Subcutaneous abdominal adipose tissue (tissue), 5 donors: Measurements from ENCODE around the gene NAP1L2.
"Not testable (repeated sequence)": the region's sequence is repeated elsewhere in the genome, so short reads cannot be mapped to it uniquely, and the experiment has no call there.

ENCODE experiments used
- H3K27ac ChIP-seq: one replicate; pipeline ENCODE4 v1.7.0; 2013; ENCODE audit warnings: low read depth, mild to moderate bottlenecking, inconsistent platforms, low read length, moderate library complexity
- H3K27me3 ChIP-seq, 5 donors: one replicate each; pipeline ENCODE4 v1.7.0; 2013; ENCODE audit warnings: low read length in 5 of 5, inconsistent platforms in 1 of 5; ENCODE audit not compliant: control insufficient read depth in 5 of 5, insufficient read depth in 4 of 5
- H3K36me3 ChIP-seq, 5 donors: one replicate each; pipeline ENCODE4 v1.7.0; 2013; ENCODE audit warnings: low read length in 5 of 5; ENCODE audit not compliant: control insufficient read depth in 5 of 5, insufficient read depth in 5 of 5
- H3K4me1 ChIP-seq, 5 donors: one replicate each; pipeline ENCODE4 v1.7.0; 2013; ENCODE audit warnings: low read length in 5 of 5, mild to moderate bottlenecking in 3 of 5, moderate library complexity in 1 of 5; ENCODE audit not compliant: control insufficient read depth in 5 of 5, insufficient read depth in 5 of 5
- H3K4me3 ChIP-seq, 5 donors: one replicate each; pipeline ENCODE4 v1.7.0; 2013; ENCODE audit warnings: low read length in 5 of 5, low read depth in 1 of 5
- H3K9ac ChIP-seq, 5 donors: one replicate each; pipeline ENCODE4 v1.7.0; 2013; ENCODE audit warnings: low read length in 5 of 5, mild to moderate bottlenecking in 4 of 5, moderate library complexity in 3 of 5
- H3K9me3 ChIP-seq, 5 donors: one replicate each; pipeline ENCODE4 v1.7.0; 2013; ENCODE audit warnings: low read length in 5 of 5; ENCODE audit not compliant: control insufficient read depth in 5 of 5
- donor health status: healthy.
- donor health status: healthy.
- donor health status: healthy.
- donor health status: healthy.
- donor health status: healthy.

Gene NAP1L2, protein sequence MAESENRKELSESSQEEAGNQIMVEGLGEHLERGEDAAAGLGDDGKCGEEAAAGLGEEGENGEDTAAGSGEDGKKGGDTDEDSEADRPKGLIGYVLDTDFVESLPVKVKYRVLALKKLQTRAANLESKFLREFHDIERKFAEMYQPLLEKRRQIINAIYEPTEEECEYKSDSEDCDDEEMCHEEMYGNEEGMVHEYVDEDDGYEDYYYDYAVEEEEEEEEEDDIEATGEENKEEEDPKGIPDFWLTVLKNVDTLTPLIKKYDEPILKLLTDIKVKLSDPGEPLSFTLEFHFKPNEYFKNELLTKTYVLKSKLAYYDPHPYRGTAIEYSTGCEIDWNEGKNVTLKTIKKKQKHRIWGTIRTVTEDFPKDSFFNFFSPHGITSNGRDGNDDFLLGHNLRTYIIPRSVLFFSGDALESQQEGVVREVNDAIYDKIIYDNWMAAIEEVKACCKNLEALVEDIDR

DNA sequence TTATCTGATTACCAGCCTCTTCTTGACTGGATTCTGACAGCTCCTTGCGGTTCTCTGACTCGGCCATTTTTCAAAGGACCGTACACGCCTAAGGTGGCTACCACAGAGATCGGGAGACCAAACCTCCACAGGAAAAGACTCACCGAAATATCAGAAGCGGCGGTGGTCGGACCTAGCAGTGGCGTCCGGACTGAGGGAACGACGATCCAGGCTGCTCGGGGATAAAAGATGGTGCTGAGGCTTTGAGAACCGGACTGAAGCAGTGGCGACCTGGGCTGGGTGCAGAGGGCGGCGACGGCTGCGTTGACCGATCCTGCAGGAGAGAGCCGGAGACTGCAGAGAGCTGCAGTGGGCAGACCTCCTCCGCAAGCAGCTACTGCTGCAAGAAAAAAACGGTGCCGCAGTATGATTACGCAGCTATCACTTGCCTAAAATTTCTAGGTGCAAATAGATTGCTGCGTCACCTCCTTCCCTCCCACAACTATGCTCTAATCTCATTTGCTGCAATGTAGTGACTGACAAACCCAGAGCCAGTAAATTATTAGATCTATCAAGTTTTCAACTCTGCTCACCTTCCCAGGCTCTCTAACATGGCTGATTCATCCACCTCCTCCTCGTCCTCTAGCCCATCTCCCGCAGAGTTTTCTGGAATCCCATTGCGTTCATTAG, at the start of gene NAP1L2:
Gene NAP1L2, minus strand, starts transcription at position 426 of the 669 bp plus-strand sequence. Its CDS starts 359 bp downstream, at position 67.
- peaks cover 3 to 17% (median 10%) of the 10 kb centered on the region in 5 donors for H3K27me3 ChIP-seq
- no peak within 1 kb of the TSS for H3K27ac ChIP-seq
- no peaks in the 10 kb centered on the region for H3K36me3 ChIP-seq
- H3K4me3 ChIP-seq = peak within 1 kb of the TSS; percentile 52 to 63 (median 57)
- peaks cover 0 to 3% (median 2%) of the 10 kb centered on the region in 5 donors for H3K9me3 ChIP-seq
- H3K9ac ChIP-seq = peak within 1 kb of the TSS in 1 of 5 donors; percentile 10
- peaks cover 0 to 12% (median 0%) of the 10 kb centered on the region in 5 donors for H3K4me1 ChIP-seq

DNA sequence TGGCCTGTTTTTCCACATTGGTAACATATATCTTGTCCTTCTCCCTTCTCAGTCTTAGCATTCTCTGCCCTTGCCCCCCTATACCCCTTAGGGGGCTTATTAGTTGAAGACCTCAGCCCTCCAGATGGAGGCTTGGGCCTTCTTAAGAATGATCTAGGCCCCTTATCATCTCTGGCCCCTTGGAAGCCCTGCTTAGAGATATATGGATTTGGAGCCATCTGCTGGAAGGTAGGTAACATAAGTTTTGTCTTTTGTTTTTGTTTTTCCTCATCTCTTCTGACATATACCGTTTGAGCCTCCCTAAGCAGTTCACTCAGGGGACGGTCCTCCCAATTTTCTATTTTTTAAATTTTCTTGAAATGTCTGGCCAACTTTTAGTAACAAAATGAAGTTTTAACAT, 48.3 kb upstream of the NAP1L2 start:
- Histone ChIP-seq H3K4me1 (no peaks in the 10 kb centered on the region), H3K9ac (no peak overlapping the region), H3K27me3 (peaks cover 6 to 17% (median 15%) of the 10 kb centered on the region in 5 donors), H3K36me3 (no peaks in the 10 kb centered on the region), H3K27ac (no peak overlapping the region), H3K9me3 (no peaks in the 10 kb centered on the region), H3K4me3 (no peak overlapping the region)

DNA sequence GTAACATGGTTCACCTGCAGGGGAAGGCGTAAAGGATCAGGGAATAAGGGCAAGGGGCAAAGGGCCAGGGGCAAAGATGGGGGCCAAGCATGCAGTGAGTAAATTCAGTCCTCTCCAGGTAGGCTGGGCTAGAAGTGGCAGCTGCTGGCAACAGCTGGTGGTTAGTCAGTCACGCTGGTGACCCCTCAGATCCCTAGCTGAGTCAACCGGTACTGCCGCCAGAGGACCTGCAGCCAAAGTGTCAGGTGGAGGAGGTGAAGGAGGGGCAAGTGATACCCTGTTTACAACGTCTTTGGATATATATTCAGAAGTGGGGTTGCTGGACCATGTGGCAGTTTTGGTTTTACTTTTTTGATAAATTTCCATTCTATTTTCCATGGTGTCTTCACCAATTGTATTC, 24.6 kb upstream of the NAP1L2 start:
- peaks cover 0 to 6% (median 0%) of the 10 kb centered on the region in 5 donors for H3K9me3 ChIP-seq
- peaks cover 2 to 8% (median 7%) of the 10 kb centered on the region in 5 donors for H3K27me3 ChIP-seq
- no peak overlapping the region for H3K9ac ChIP-seq
- no peaks in the 10 kb centered on the region for H3K36me3 ChIP-seq
- no peak overlapping the region for H3K27ac ChIP-seq
- no peaks in the 10 kb centered on the region for H3K4me1 ChIP-seq
- H3K4me3 ChIP-seq = no peak overlapping the region

DNA sequence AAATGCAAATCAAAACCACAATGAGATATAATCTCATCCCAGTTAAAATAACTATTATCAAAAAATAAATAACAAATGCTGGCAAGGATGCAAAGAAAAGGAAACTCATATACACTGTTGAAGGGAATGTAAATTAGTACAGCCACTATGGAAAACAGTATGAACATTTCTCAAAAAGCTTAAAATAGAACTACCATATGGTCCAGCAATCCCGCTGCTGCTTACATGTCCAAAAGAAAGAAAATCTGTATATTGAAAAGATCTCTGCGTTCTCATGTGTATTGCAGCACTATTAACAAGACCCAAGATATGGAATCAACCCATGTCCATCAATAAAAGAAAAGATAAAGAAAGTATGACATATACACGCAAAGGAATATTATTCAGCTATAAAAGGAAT, 3.0 kb upstream of the NAP1L2 start:
- Histone ChIP-seq H3K27me3 (peaks cover 0 to 17% (median 3%) of the 10 kb centered on the region in 5 donors), H3K27ac (no peak overlapping the region), H3K36me3 (no peaks in the 10 kb centered on the region), H3K9ac (no peak overlapping the region), H3K9me3 (peaks cover 0 to 20% (median 7%) of the 10 kb centered on the region in 5 donors), H3K4me3 (no peak overlapping the region), H3K4me1 (peaks cover 0 to 12% (median 0%) of the 10 kb centered on the region in 5 donors)

DNA sequence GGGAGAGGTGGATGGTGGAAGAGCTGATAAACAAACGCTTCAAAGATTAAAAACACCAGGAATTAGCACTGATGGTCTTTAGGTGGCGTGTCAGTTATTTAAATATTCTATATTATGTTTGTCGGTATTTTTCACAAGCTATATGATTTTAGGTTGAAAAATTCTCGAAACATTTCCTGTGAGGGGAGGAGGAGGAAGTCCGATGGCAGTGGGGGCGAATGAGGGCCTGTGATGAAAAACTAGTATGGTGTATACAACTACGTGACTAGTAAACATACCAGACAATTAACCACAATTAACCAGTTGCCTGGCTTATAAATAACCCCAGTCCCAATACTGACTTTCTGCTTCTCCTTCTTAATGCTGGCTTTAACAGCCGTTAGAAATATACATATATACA, 595 bp upstream of the NAP1L2 start:
- Histone ChIP-seq H3K27me3 (peaks cover 3 to 17% (median 10%) of the 10 kb centered on the region in 5 donors), H3K4me3 (peak overlapping the region in 4 of 5 donors; percentile 52 to 63 (median 56)), H3K9ac (no peak overlapping the region), H3K4me1 (peaks cover 0 to 12% (median 0%) of the 10 kb centered on the region in 5 donors), H3K36me3 (no peaks in the 10 kb centered on the region), H3K27ac (no peak overlapping the region), H3K9me3 (peaks cover 0 to 9% (median 5%) of the 10 kb centered on the region in 5 donors)

DNA sequence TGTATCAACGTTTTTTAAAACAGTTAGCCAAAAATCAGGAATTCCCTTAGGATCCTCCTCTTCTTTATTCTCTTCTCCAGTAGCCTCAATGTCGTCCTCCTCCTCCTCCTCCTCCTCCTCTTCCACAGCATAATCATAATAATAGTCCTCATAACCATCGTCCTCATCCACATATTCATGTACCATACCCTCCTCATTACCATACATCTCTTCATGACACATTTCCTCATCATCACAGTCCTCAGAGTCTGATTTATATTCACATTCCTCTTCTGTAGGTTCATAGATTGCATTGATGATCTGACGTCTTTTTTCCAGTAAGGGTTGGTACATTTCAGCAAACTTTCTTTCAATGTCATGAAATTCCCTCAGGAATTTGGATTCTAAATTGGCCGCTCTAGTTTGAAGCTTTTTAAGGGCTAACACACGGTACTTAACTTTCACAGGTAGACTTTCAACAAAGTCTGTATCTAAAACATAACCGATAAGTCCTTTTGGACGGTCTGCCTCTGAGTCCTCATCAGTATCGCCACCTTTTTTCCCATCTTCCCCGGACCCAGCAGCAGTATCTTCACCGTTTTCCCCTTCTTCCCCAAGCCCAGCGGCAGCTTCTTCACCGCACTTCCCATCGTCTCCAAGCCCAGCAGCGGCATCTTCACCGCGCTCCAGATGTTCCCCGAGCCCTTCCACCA, 771 bp downstream of the NAP1L2 start:
- peaks cover 3 to 17% (median 10%) of the 10 kb centered on the region in 5 donors for H3K27me3 ChIP-seq
- H3K4me1 ChIP-seq = peaks cover 0 to 12% (median 0%) of the 10 kb centered on the region in 5 donors
- no peak overlapping the region for H3K9ac ChIP-seq
- H3K4me3 ChIP-seq = peak overlapping the region; percentile 52 to 63 (median 57)
- H3K27ac ChIP-seq = no peak overlapping the region
- no peaks in the 10 kb centered on the region for H3K9me3 ChIP-seq
- H3K36me3 ChIP-seq = no peaks in the 10 kb centered on the region

DNA sequence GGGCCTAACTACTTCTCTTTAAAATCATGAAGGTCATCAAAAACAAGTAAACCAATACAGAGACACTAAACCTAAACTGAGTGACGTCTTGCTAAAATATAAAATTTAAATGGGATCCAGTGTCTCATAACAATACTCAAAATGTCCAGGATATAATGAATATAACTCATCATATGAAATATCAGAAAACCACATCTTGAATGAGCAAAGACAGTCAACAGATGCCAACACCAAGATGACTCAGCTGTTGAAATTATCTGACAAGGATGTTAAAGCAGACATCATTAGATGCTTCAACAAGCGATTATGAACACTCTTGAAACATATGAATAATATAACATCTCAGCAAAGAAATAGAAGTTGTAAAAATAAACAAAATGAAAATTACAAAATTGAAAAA, 8.3 kb downstream of the NAP1L2 start:
- peaks cover 0 to 13% (median 3%) of the 10 kb centered on the region in 5 donors for H3K27me3 ChIP-seq
- no peak overlapping the region for H3K4me3 ChIP-seq
- no peak overlapping the region for H3K27ac ChIP-seq

DNA sequence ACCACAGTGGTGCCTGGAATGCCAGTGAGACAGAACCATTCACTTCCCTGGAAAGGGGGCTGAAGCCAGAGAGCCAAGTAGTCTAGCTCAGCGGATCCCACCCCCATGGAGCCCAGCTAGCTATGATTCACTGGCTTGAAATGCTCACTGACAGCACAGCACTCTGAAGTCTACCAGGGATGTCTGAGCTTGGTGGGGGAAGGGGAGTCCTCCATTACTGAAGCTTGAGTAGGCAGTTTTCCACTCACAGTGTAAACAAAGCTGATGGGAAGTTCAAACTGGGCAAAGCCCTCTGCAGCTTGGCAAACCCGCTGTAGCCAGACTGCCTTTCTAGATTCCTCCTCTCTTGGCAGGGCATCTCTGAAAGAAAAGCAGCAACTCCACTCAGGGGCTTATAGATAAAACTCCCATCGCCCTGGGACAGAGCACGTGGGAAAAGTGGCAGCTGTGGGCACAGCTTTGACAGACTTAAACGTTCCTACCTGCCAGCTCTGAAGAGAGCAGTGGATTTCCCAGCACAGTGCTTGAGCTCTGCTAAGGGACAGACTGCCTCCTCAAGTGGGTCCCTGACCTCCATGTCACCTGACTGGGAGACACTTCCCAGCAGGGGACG, 32.0 kb downstream of the NAP1L2 start:
- Histone ChIP-seq H3K4me3 (no peak overlapping the region), H3K27me3 (peaks cover 0 to 5% (median 4%) of the 10 kb centered on the region in 5 donors), H3K9me3 (peaks cover 0 to 19% (median 0%) of the 10 kb centered on the region in 5 donors), H3K36me3 (no peaks in the 10 kb centered on the region), H3K9ac (no peak overlapping the region), H3K27ac (no peak overlapping the region), H3K4me1 (no peaks in the 10 kb centered on the region)

More for the DNA sequence above, 8.3 kb downstream of the NAP1L2 start:
- Histone ChIP-seq H3K36me3 (no peaks in the 10 kb centered on the region), H3K9ac (no peak overlapping the region), H3K9me3 (peaks cover 0 to 10% (median 2%) of the 10 kb centered on the region in 5 donors), H3K4me1 (no peaks in the 10 kb centered on the region)

DNA sequence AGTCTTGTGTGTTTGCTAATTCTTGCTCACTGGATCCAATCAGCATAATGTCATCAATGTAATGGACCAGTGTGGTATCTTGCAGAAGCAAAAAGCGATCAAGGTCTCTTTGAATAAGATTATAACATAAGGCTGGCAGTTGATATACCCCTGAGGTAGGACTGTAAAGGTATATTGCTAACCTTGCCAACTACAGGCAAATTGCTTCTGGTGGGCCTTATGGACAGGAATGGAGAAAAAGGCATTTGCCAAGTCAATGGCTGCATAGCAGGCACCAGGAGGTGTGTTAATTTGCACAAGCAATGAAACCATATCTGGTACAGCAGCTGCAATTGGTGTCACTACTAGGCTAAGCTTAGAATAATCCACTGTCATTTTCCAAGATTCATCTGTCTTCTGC, 45.7 kb downstream of the NAP1L2 start:
- H3K4me3 ChIP-seq, H3K4me1 ChIP-seq, H3K36me3 ChIP-seq, H3K9ac ChIP-seq, H3K27me3 ChIP-seq, H3K27ac ChIP-seq: not testable (repeated sequence)
- peaks cover 0 to 31% (median 0%) of the 10 kb centered on the region in 5 donors for H3K9me3 ChIP-seq
